GM21526 (cell line): ENCODE results near the gene ARID2.

Source experiments
- ATAC-seq: cut with Tn5 transposase; IDR thresholded peaks from one replicate; pipeline ENCODE4 v1.9.1; 2021; ENCODE audit warnings: moderate library complexity; ENCODE audit not compliant: unreplicated experiment, low FRiP score

Gene ARID2

DNA sequence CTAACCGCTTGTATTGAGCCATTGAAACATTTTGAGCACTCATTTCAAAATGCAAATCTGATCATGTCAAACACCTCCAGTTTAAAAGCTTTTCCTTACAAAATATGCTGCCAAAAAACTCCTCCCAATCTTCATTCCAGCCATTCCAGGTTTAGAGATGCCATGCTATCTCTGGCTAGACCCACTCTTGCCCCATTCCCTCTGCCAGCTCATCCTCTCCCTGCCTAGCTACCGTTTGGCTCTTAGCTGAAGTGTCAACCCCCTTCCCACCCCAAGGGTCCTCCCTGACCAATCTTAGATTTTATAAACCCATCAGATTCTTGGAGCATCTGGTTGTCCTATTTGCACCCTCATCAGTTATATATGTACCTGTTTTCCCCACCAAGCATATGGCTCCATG, 185.9 kb downstream of the ARID2 start:
- ATAC-seq, result no peak

DNA sequence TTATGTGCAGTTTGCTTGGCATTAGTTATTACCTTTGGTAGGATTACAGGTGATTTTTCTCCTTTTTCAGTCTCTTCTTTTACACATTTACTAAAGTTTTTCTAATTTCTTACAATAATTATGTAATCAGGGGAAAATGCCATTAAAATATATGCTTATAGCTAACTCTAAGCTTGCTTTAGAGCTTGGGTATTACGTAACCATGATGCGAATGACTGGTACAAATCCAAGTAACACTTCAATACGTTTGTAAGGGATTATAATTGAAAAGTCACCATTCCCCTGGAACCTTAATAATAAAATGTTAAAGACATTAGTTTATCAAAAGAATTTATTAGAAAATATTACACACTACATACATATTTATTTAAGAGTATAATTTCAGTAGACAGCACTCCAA, 189.3 kb downstream of the ARID2 start:
- no peak for ATAC-seq

DNA sequence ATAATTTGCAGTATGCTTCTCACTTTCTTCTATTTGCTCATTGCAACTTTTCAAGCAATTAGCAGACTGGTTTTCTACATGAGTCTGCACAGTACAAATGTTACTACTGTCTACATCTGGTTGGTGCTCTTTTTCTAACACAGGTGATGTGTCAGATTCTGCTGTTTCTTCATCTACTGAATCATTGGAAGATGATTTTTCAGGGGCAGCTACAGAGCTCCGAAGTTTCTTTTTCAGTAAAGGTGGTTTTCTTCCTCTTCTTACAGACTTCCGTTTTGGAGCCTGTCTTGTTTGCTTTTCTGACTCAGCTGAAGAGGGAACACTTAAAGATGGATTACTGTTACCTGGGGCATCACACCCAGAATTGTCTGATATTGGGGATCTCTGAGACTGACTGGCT, 198.8 kb downstream of the ARID2 start:
- ATAC-seq, result no peak

DNA sequence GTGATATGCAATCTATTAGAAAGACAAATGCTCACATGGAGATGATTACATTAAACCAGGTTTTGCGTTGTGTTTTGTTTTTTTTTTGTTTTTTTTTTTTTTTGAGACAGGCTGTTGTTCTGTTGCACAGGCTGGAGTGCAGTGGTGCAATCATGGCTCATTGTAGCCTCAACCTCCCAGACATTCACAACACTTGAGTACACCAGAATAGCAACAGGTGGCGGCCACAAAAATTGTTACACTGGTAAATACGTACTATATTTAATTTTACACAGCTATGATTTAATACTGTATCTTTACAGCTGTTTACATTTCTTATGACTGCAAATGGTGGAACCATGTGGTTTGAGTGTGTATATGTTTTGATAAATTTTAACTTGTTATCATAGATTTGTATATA, 200.9 kb downstream of the ARID2 start:
- no peak for ATAC-seq

DNA sequence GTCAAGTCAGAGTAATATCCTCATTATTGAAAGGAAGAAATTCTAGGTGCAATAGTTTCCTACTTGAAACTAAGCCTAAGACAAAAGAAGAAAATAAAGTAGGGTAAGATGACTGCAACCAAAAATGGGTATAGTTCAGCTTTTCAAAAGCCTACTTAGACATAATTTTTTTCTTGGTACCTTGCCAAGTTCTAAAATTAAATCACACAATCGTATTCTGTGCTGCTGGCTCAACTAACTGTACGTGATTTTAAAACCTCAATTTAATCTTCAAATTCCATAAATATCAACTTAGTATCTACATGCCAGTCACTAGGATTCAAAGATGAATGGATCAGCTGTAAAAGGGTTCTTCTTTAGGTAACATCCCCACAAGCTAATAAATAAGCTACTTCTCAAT, 204.0 kb downstream of the ARID2 start:
- ATAC-seq, result no peak

DNA sequence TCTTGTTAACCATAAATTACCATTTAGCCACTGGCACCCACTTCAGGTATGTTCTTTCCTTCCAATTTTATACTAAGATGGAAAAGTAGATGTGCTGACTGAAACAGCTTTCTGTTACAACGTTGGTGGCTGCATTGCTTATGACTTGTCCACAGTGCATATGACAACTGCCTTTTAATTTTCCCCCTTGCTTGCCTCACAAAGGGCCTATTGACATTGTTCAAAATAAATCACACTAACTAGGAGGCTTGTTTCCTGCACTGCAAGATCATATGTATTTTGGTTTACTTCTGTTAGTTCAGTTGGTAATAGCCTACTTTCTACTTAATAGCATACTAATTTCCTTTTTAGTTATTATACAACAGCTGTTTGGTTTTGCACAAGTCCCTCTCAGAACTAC, 205.4 kb downstream of the ARID2 start:
- no peak for ATAC-seq

DNA sequence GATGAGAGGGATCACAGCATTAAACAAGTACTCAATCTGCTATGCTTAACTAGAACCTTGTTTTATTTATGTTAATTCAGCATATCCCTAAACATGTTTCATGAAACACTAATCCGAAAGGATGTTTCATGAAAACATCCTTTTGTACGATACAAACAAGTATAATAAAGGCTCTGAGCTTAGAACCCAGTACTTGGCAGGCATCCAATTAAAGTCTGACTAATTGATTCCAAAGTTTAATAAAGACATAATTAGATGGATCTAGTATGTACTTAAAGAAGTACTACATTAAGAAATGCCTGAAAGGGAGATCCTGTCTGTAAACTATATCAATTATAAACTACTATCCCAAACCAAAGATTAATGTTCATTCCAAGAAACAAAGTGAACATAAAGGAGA, 209.1 kb downstream of the ARID2 start:
- no peak for ATAC-seq

DNA sequence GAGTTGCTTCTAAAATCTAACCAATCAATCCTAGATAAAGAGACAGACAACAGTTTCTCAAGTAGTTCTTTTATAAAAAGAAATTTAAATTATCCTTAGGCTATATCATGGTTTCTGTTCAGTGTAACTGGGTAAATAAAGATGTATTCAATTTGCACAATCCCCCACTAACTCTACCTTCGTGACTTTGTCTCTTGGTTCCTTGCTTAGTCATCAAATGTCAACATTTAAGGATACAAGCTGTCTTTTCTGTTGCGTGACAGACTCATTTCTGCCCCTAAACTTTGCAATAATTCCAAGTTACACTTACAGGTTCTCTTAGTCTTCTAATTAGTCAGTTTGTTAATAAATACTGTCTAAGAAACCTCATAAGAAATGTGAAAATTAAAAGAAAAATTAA, 210.3 kb downstream of the ARID2 start:
- no peak for ATAC-seq

DNA sequence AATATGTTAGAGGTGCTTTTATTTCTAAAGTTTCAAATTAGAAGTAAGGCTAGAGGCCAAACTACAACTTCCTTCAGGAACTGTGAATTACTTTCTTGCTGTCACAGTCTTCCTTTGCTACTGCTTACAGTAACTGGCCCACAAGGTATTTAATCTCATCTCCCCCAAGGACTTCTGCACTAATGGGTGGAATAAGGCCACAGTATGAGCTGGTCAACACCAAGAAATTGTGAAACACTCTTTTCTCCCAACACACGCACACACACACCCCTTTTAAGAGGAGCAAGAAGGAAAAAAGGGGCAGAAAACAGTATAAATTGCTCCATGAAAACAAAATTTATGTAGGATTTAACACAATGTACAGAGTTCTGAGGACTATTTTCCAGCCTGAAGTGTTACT, 215.3 kb downstream of the ARID2 start:
- ATAC-seq, result no peak

DNA sequence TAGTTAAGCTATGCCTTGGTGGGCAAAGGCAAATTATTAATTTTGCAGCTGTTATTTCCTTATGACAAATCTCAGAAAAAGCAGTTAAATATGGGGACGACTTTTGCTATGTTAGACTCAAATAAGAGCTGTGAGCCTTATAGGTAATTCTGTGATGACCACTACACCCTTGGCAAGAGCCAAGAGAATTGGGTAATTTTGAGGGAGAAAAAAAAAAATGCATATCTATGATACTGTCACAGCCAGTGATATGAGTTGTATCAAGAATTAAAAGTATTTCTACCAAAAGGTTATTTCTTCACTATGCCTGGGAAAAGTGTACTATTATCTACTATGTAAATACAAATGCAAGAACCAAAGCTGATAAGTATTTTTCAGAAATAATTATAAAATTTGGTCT, 216.9 kb downstream of the ARID2 start:
- no peak for ATAC-seq

DNA sequence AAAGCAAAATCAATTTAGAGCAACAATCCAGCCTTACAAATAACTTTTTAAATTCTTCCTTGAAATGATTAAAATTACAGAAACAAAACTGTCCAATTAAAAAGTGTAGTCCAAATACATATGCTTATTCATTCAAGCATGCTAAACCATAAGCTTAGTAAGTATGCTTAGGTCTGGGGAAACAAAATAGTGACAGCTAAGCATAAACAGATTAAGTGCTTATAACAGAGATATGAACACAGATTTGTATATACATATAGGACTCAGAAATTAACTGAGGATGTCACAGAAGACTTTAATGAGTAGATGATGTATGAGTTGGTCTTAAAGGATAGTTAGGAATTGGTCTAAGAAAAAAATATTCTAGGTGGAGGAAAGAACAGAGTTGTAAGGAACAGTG, 219.0 kb downstream of the ARID2 start:
- ATAC-seq, result no peak
